AG04450 (cell line): ENCODE data around the gene MYL6B. TPM values are rescaled to one million over a fixed set of nuclear protein-coding genes. Genes with fewer than 3 reads are reported as not detected.
A peak's percentile ranks its signal among the peaks of the same experiment; 100 is the strongest.

Experiments
- CTCF ChIA-PET: fragments of 300-600, 350-600 bp; formaldehyde crosslinking; extraction: SDS; loops from one replicate; lab custom pipeline; 2022; ENCODE audit warnings: antibody characterized with exemption, inconsistent platforms; lab: Charles Lee
- POLR2A ChIA-PET: fragments of 350-600 bp; formaldehyde crosslinking; extraction: SDS; loops from one replicate; lab custom pipeline; 2021; ENCODE audit warnings: antibody characterized with exemption, inconsistent platforms; lab: Yijun Ruan, JAX
- DNase-seq: peaks from one replicate; pipeline ENCODE4 v3.0.0-alpha.2; 2011; ENCODE audit warnings: low read depth, low spot score
- H3K27ac ChIP-seq: one replicate; pipeline ENCODE4 v1.5.1; 2012; ENCODE audit warnings: low read depth, low read length, control low read depth
- H3K27me3 ChIP-seq: one replicate; pipeline ENCODE4 v1.6.0; 2012; ENCODE audit warnings: low read length; ENCODE audit not compliant: control insufficient read depth, insufficient read depth
- H3K4me3 ChIP-seq: 2 replicates; pipeline ENCODE4 v1.5.1; 2011; ENCODE audit warnings: mild to moderate bottlenecking, low read depth, low read length, control low read depth
- H3K9me3 ChIP-seq: 2 replicates; pipeline ENCODE4 v1.5.1; 2012; ENCODE audit warnings: low read length; ENCODE audit not compliant: control insufficient read depth, insufficient read depth
- CTCF ChIP-seq: IDR thresholded peaks from 2 replicates; pipeline ENCODE4 v1.5.1; 2011; ENCODE audit warnings: low read depth, low read length, control low read depth, inconsistent platforms
- polyA plus RNA-seq: library from polyadenylated mRNA; depleted of rRNA; stranded (reverse); fragments of >200 nt; gene quantifications from 2 replicates; pipeline ENCODE4 v1.2.3, GENCODE V29; 2011

The MYL6B gene
- polyA plus RNA-seq, 1 experiment = 124 TPM

GRCh38 chr12:56146492-56147460 is 5.6 kb upstream of the MYL6B start:
- Histone ChIP-seq H3K9me3 (no peaks in the 10 kb centered on the region), H3K27ac (no peak overlapping the region), H3K4me3 (no peak overlapping the region), H3K27me3 (no peaks in the 10 kb centered on the region)
- no peak for DNase-seq
- TF ChIP-seq CTCF = no peak
- ChIA-PET POLR2A (interaction anchor here (0.6 to 0.7 kb wide), 2 partner anchors 17 to 27 kb away, joined by 3 to 5 read pairs; no protein-coding TSS in a partner anchor), CTCF (no interaction called here)

- H3K27me3 ChIP-seq = no peaks in the 10 kb centered on the region
- no peak for DNase-seq
- H3K27ac ChIP-seq = no peak overlapping the region
- ChIA-PET CTCF (interaction anchor here (1.0 kb wide), 1 partner anchor 8 kb away, joined by 3 read pairs; the partner anchor contains the start of gene MYL6), POLR2A (no interaction called here)
- no peak for TF ChIP-seq CTCF
- H3K4me3 ChIP-seq = no peak overlapping the region
- no peaks in the 10 kb centered on the region for H3K9me3 ChIP-seq
Observed at GRCh38 chr12:56150563-56150962, 1.8 kb upstream of the MYL6B start.

- POLR2A ChIA-PET = interaction anchor here (1.2 to 1.3 kb wide), 2 partner anchors 11 to 24 kb away, joined by 4 to 5 read pairs; partner anchors contain the start of gene ESYT1
- CTCF ChIA-PET = interaction anchor here (0.6 to 0.9 kb wide), 9 partner anchors 12 to 412 kb away, joined by 3 to 4 read pairs (median 3); partner anchors contain the start of genes ESYT1 and SMARCC2
- no peak for DNase-seq
- Histone ChIP-seq H3K4me3 (peak overlapping the region; percentile 71), H3K9me3 (no peaks in the 10 kb centered on the region), H3K27me3 (no peaks in the 10 kb centered on the region), H3K27ac (peak overlapping the region; percentile 81)
- TF ChIP-seq CTCF = peak; percentile 42
Observed at GRCh38 chr12:56151672-56152131, 685 bp upstream of the MYL6B start.

GRCh38 chr12:56152756-56153677 is 630 bp downstream of the MYL6B start:
- ChIA-PET POLR2A (no interaction called here), CTCF (no interaction called here)
- H3K4me3 ChIP-seq = peak overlapping the region; percentile 71
- no peak for DNase-seq
- TF ChIP-seq CTCF = no peak
- H3K27me3 ChIP-seq = no peaks in the 10 kb centered on the region
- peak overlapping the region; percentile 11 for H3K27ac ChIP-seq
- no peaks in the 10 kb centered on the region for H3K9me3 ChIP-seq
